Activated CD8-positive, alpha-beta memory T cell treated with anti-CD3 and anti-CD28 coated beads for 48 hours (primary cell): ENCODE measurements around the gene ALPI.
"Not testable (repeated sequence)": the region's sequence is repeated elsewhere in the genome, so short reads cannot be mapped to it uniquely, and the experiment has no call there.

Experiments used
- DNase-seq, 3 experiments: peaks; one replicate each; pipeline ENCODE4 v3.0.0-alpha.2; 2020; ENCODE audit warnings: low read depth in 2 of 3, low spot score in 2 of 3

Gene ALPI

GRCh38 chr2:232420463-232421188 is 35.3 kb upstream of the ALPI start:
- DNase-seq = no peak

DNA sequence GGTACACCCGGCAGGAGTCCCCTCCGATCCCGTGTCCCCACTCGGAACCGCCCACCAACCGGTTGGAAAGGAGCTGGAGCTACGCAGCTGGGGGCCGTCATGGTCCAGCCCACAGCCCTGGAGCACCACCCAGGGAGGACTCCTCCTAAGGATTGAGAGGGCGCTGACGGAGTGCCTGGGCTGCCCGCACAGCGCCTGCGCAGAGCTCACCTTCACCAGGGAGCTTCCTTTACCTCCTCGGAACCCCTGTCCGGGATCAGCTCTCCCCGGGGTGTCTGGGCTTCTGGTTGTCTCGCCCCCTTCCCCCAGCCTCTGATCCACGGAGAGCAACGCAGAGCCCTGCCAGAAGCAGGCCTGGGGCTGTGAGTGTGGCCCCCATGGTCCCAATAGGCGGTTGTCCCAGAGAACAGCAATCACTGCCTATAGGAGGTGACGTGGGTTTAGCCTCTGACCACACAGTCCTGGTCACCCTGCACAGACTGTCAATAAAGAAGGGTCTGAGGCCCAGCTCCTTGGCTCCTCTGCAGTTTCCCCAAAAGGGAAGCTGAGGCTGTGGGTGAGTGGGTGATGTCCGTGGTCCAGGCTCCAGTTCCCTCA is 34.7 kb upstream of the ALPI start:
- no peak for DNase-seq

- no peak for DNase-seq
Measured at GRCh38 chr2:232422051-232422450, 33.9 kb upstream of the ALPI start.

DNA sequence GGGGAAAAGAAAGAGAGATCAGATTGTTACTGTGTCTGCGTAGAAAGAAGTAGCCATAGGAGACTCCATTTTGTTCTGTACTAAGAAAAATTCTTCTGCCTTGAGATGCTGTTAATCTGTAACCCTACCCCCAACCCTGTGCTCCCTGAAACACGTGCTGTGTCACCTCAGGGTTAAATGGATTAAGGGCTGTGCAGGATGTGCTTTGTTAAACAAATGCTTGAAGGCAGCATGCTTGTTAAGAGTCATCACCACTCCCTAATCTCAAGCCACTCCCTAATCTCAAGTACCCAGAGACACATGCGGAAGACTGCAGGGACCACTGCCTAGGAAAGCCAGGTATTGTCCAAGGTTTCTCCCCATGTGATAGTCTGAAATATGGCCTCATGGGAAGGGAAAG is 33.0 kb upstream of the ALPI start:
- not testable (repeated sequence) for DNase-seq

- DNase-seq = not testable (repeated sequence)
Measured at GRCh38 chr2:232423407-232423806, 32.5 kb upstream of the ALPI start.

DNA sequence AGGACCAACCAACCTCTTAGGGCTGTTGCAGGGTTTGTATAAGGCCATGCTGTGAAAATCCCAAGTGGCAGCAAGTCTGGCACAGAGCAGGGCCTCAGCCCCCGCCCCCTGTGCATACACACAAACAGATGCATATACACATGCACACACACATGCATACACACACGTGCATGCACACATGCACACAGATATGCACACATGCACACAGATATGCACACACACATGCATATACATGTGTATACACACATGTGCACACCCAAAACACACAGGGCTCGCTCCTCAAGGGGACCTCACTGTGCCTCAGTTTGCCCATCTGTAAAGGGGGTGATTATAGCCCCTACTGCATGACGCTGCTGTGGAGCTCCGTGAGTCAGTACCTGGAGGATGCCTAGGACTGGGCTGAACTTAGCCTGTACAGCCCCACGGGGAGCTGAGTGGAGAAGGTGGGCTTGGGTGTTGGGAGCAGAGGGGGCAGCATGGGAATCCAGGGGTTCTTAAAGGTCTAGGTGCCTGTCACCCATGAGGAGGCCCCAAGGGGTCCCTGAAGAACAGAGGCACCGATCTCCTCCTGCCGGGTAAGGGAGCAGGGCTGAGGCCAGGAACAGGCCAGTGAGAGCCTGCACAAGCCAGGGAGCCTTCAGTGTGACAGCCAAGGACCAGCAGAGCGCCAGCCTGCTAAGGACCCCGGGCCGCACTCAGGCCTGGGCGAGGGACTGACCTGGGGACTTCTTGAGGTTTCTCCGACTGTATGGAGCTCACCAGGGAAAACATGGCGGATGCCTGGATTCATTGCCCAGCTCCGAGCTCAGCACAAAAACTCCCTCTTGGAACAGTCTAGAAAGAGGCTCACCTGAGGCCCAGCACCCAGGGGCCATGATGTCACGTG is 24.0 kb upstream of the ALPI start:
- no peak for DNase-seq

GRCh38 chr2:232432598-232433184 is 23.3 kb upstream of the ALPI start:
- DNase-seq = no peak

- DNase-seq = not testable (repeated sequence)
Measured at GRCh38 chr2:232433622-232434021, 22.3 kb upstream of the ALPI start.

DNA sequence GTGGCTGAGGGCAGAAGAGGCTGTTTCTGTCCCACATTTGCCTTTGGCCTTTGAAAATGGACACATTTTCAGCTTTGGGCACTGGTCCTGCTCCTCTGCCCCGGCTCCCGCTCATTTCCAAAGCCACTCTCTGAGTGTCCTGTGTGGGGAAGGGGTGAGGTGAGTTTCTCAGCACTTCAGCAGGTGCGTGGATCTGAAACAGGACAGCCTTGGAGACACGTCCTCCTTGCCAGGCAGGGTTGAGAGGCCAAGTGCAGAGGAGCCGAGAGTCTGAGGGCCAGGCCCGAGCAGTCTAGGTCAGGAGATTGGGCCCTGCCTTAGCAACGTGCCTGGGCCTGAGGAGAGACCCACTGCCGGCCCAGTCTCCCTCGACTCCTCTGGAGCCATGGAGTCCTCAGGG is 21.9 kb upstream of the ALPI start:
- no peak for DNase-seq

- no peak for DNase-seq
Measured at GRCh38 chr2:232434563-232435374, 21.2 kb upstream of the ALPI start.

- DNase-seq = no peak
Measured at GRCh38 chr2:232435375-232435648, 20.6 kb upstream of the ALPI start.

GRCh38 chr2:232435805-232436204 is 20.1 kb upstream of the ALPI start:
- DNase-seq = no peak

DNA sequence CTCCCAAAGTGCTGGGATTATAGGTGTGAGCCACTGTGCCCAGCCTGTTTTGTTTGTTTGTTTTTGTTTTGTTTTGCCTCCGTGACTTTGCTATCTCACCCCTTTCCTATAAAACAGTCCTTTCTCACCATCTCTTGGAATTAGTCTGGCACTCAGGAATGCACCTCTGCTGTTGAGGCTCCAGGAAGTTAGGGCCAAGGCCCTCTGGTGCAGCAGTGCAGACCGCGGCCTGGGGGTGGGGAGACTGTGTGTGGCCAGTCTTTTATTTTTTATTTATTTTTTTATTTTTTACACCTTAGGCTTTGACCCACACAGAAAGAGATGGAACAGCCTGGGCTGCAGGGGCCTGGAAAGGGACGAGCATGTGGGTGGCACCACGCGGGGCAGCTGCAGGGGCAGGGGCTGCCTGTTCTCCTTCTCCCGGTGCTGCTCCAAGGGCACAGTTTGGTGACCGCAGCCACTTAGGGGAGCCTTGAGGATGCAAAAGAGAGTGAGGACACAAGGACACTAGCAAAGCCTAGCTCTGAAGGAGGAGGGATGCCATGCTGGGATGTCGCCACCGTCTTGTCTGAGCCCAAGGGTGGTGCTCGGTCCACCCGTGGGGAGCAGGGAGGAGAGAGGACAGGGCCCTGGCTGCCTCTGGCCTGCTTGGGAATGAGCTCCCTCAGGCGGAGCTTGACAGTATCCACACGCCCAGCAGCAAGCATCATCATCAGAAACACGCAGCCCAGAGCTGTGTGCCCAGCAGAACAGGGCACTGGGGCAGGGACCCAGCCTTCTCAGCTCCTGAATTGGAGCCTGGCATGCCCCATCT is 19.4 kb upstream of the ALPI start:
- DNase-seq = no peak

GRCh38 chr2:232437195-232437571 is 18.8 kb upstream of the ALPI start:
- DNase-seq = no peak

DNA sequence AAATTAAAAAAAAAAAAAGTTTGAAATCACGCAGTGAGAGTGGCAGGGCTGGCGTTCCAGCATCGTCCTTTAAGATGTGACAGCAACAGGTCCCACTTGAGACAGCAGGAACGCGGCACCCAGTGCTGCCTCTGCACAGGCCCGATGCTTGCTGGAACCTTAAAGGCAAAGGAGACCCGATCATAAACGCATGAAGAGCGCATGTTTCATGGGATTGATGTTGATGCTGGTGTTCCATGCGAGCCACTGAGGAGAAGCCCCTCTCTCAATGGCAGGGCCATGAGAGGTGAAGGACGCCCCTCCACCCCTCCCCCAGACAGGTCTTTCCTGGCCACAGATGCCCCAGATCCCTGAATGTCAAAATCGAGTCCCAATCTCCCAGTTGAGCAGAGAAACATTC is 17.9 kb upstream of the ALPI start:
- no peak for DNase-seq

GRCh38 chr2:232438951-232439757 is 16.8 kb upstream of the ALPI start:
- no peak for DNase-seq

GRCh38 chr2:232439758-232440135 is 16.2 kb upstream of the ALPI start:
- DNase-seq = no peak

- DNase-seq = peak; percentile 69 to 96 (median 96)
Measured at GRCh38 chr2:232440220-232441018, 15.5 kb upstream of the ALPI start.
